ENCODE data around the gene PRR14L.
"Not testable (repeated sequence)": the region's sequence is repeated elsewhere in the genome, so short reads cannot be mapped to it uniquely, and the experiment has no call there.

PRR14L gene

GRCh38 chr22:31668849-31669248, 81.1 kb downstream of the PRR14L start:
- not testable (repeated sequence) for H4K91ac ChIP-seq (ENCODE audit: low read length); H3K79me1 ChIP-seq (replicated peaks; ENCODE audit: low read length, poor library complexity, severe bottlenecking); H3K36me3 ChIP-seq (ENCODE audit: control insufficient read depth in 1 of 2, insufficient read depth in 2 of 2, low read depth in 1 of 2, low read length in 2 of 2); H3K9me3 ChIP-seq (ENCODE audit: control insufficient read depth, low read length); H3K4ac ChIP-seq (ENCODE audit: low read depth in 1 of 2, low read length in 2 of 2); H2BK12ac ChIP-seq (ENCODE audit: low read length in 2 of 2); H3K27me3 ChIP-seq (ENCODE audit: control insufficient read depth in 1 of 2, insufficient read depth in 1 of 2, low read length in 2 of 2); DNase-seq; H3K4me2 ChIP-seq (ENCODE audit: low read length, poor library complexity, severe bottlenecking); H3K4me1 ChIP-seq (ENCODE audit: control insufficient read depth, insufficient read depth, low read depth, low read length); H3K14ac ChIP-seq (ENCODE audit: low read length in 2 of 2); H2BK5ac ChIP-seq (ENCODE audit: low read depth, low read length, poor library complexity, severe bottlenecking); H3K18ac ChIP-seq (ENCODE audit: low read depth in 1 of 2, low read length in 2 of 2); H3K27ac ChIP-seq (ENCODE audit: low read length, poor library complexity, severe bottlenecking); H3K4me3 ChIP-seq (ENCODE audit: insufficient read depth in 1 of 2, low read depth in 1 of 2, low read length in 2 of 2); H2BK15ac ChIP-seq (ENCODE audit: low read depth, poor library complexity, severe bottlenecking); H2BK120ac ChIP-seq (ENCODE audit: low read depth, low read length); H3K23ac ChIP-seq (ENCODE audit: low read length in 2 of 2); H2AFZ ChIP-seq (ENCODE audit: low read depth, low read length); H4K8ac ChIP-seq (ENCODE audit: low read length); H3K9ac ChIP-seq (ENCODE audit: low read length); H2AK5ac ChIP-seq (ENCODE audit: low read length, severe bottlenecking)
- WGBS: 98% methylated on average over 4 of the region's 4 CpGs

- Histone ChIP-seq H2BK5ac (ENCODE audit: low read depth, low read length, poor library complexity, severe bottlenecking) (no peak overlapping the region), H4K91ac (ENCODE audit: low read length) (no peak overlapping the region), H3K4me3 (ENCODE audit: insufficient read depth in 1 of 2, low read depth in 1 of 2, low read length in 2 of 2) (peak overlapping the region in 1 of 2 experiments; percentile 93), H3K18ac (ENCODE audit: low read depth in 1 of 2, low read length in 2 of 2) (peak overlapping the region in 1 of 2 experiments; percentile 0), H4K8ac (ENCODE audit: low read length) (peak overlapping the region; percentile 33), H3K27me3 (ENCODE audit: control insufficient read depth in 1 of 2, insufficient read depth in 1 of 2, low read length in 2 of 2) (no peaks in the 10 kb centered on the region), H3K9ac (ENCODE audit: low read length) (peak overlapping the region; percentile 95), H3K27ac (ENCODE audit: low read length, poor library complexity, severe bottlenecking) (peak overlapping the region; percentile 26), H3K36me3 (ENCODE audit: control insufficient read depth in 1 of 2, insufficient read depth in 2 of 2, low read depth in 1 of 2, low read length in 2 of 2) (no peaks in the 10 kb centered on the region), H3K4me2 (ENCODE audit: low read length, poor library complexity, severe bottlenecking) (peak overlapping the region; percentile 54), H3K4me1 (ENCODE audit: control insufficient read depth, insufficient read depth, low read depth, low read length) (peaks cover 13% of the 10 kb centered on the region), H3K79me1 (replicated peaks; ENCODE audit: low read length, poor library complexity, severe bottlenecking) (no peaks in the 10 kb centered on the region), H2BK15ac (ENCODE audit: low read depth, poor library complexity, severe bottlenecking) (no peak overlapping the region), H3K4ac (ENCODE audit: low read depth in 1 of 2, low read length in 2 of 2) (peak overlapping the region in 1 of 2 experiments; percentile 64), H2AK5ac (ENCODE audit: low read length, severe bottlenecking) (no peak overlapping the region), H3K14ac (ENCODE audit: low read length in 2 of 2) (no peak overlapping the region), H3K9me3 (ENCODE audit: control insufficient read depth, low read length) (no peaks in the 10 kb centered on the region), H2AFZ (ENCODE audit: low read depth, low read length) (peak overlapping the region; percentile 79), H3K23ac (ENCODE audit: low read length in 2 of 2) (no peak overlapping the region), H2BK120ac (ENCODE audit: low read depth, low read length) (no peak overlapping the region), H2BK12ac (ENCODE audit: low read length in 2 of 2) (no peak overlapping the region)
- DNase-seq: no peak
- WGBS: 77% methylated on average over 8 of the region's 8 CpGs
These were observed 87.3 kb downstream of the PRR14L start for GRCh38 chr22:31662668-31663037.

- no peak within 1 kb of the TSS for H2BK120ac ChIP-seq (ENCODE audit: low read depth, low read length)
- peak; percentile 95 for DNase-seq
- peak within 1 kb of the TSS; percentile 76 for H3K4me2 ChIP-seq (ENCODE audit: low read length, poor library complexity, severe bottlenecking)
- peaks cover 13% of the 10 kb centered on the region for H3K4me1 ChIP-seq (ENCODE audit: control insufficient read depth, insufficient read depth, low read depth, low read length)
- no peaks in the 10 kb centered on the region for H3K79me1 ChIP-seq (replicated peaks; ENCODE audit: low read length, poor library complexity, severe bottlenecking)
- no peaks in the 10 kb centered on the region for H3K36me3 ChIP-seq (ENCODE audit: control insufficient read depth in 1 of 2, insufficient read depth in 2 of 2, low read depth in 1 of 2, low read length in 2 of 2)
- no peak within 1 kb of the TSS for H3K23ac ChIP-seq (ENCODE audit: low read length in 2 of 2)
- peak within 1 kb of the TSS; percentile 38 for H2AK5ac ChIP-seq (ENCODE audit: low read length, severe bottlenecking)
- peak within 1 kb of the TSS; percentile 79 for H2AFZ ChIP-seq (ENCODE audit: low read depth, low read length)
- H2BK5ac ChIP-seq (ENCODE audit: low read depth, low read length, poor library complexity, severe bottlenecking): no peak within 1 kb of the TSS
- H4K91ac ChIP-seq (ENCODE audit: low read length): no peak within 1 kb of the TSS
- H2BK12ac ChIP-seq (ENCODE audit: low read length in 2 of 2): no peak within 1 kb of the TSS
- H3K4me3 ChIP-seq (ENCODE audit: insufficient read depth in 1 of 2, low read depth in 1 of 2, low read length in 2 of 2): peak within 1 kb of the TSS; percentile 87 to 93
- peak within 1 kb of the TSS; percentile 95 for H3K9ac ChIP-seq (ENCODE audit: low read length)
- H3K27ac ChIP-seq (ENCODE audit: low read length, poor library complexity, severe bottlenecking): peak within 1 kb of the TSS; percentile 65
- no peaks in the 10 kb centered on the region for H3K9me3 ChIP-seq (ENCODE audit: control insufficient read depth, low read length)
- H2BK15ac ChIP-seq (ENCODE audit: low read depth, poor library complexity, severe bottlenecking): no peak within 1 kb of the TSS
- peak within 1 kb of the TSS; percentile 43 for H4K8ac ChIP-seq (ENCODE audit: low read length)
- peak within 1 kb of the TSS in 1 of 2 experiments; percentile 64 for H3K4ac ChIP-seq (ENCODE audit: low read depth in 1 of 2, low read length in 2 of 2)
- H3K27me3 ChIP-seq (ENCODE audit: control insufficient read depth in 1 of 2, insufficient read depth in 1 of 2, low read length in 2 of 2): no peaks in the 10 kb centered on the region
- WGBS: 3% methylated on average over 52 of the region's 52 CpGs
- no peak within 1 kb of the TSS for H3K14ac ChIP-seq (ENCODE audit: low read length in 2 of 2)
- H3K18ac ChIP-seq (ENCODE audit: low read depth in 1 of 2, low read length in 2 of 2): peak within 1 kb of the TSS; percentile 38 to 79
These were observed 87.9 kb downstream of the PRR14L start, which contains the start of gene PISD for GRCh38 chr22:31661851-31662667. Gene PISD, minus strand, starts transcription at chr22:31662215. Its CDS starts 7 bp downstream, at chr22:31662208.

- not testable (repeated sequence) for H3K23ac ChIP-seq (ENCODE audit: low read length in 2 of 2); H3K14ac ChIP-seq (ENCODE audit: low read length in 2 of 2); H3K36me3 ChIP-seq (ENCODE audit: control insufficient read depth in 1 of 2, insufficient read depth in 2 of 2, low read depth in 1 of 2, low read length in 2 of 2); H2BK5ac ChIP-seq (ENCODE audit: low read depth, low read length, poor library complexity, severe bottlenecking); H2BK120ac ChIP-seq (ENCODE audit: low read depth, low read length); H3K79me1 ChIP-seq (replicated peaks; ENCODE audit: low read length, poor library complexity, severe bottlenecking); H3K18ac ChIP-seq (ENCODE audit: low read depth in 1 of 2, low read length in 2 of 2); H2BK12ac ChIP-seq (ENCODE audit: low read length in 2 of 2); H3K4ac ChIP-seq (ENCODE audit: low read depth in 1 of 2, low read length in 2 of 2); H2AFZ ChIP-seq (ENCODE audit: low read depth, low read length); H4K91ac ChIP-seq (ENCODE audit: low read length); H2BK15ac ChIP-seq (ENCODE audit: low read depth, poor library complexity, severe bottlenecking); H3K27me3 ChIP-seq (ENCODE audit: control insufficient read depth in 1 of 2, insufficient read depth in 1 of 2, low read length in 2 of 2); H4K8ac ChIP-seq (ENCODE audit: low read length); H3K9me3 ChIP-seq (ENCODE audit: control insufficient read depth, low read length)
- Histone ChIP-seq H3K4me1 (ENCODE audit: control insufficient read depth, insufficient read depth, low read depth, low read length) (peaks cover 13% of the 10 kb centered on the region), H3K4me3 (ENCODE audit: insufficient read depth in 1 of 2, low read depth in 1 of 2, low read length in 2 of 2) (peak overlapping the region in 1 of 2 experiments; percentile 93), H3K27ac (ENCODE audit: low read length, poor library complexity, severe bottlenecking) (peak overlapping the region; percentile 72), H2AK5ac (ENCODE audit: low read length, severe bottlenecking) (peak overlapping the region; percentile 38), H3K4me2 (ENCODE audit: low read length, poor library complexity, severe bottlenecking) (peak overlapping the region; percentile 76), H3K9ac (ENCODE audit: low read length) (peak overlapping the region; percentile 95)
- WGBS: 44% methylated on average over 10 of the region's 10 CpGs
- DNase-seq: peak; percentile 61
These were observed 89.0 kb downstream of the PRR14L start for GRCh38 chr22:31660860-31661341.
